HepG2 (cell line): ENCODE measurements around the gene NCOA7. TPM values are rescaled to one million over a fixed set of nuclear protein-coding genes. Genes with fewer than 3 reads are reported as not detected.
A peak's percentile ranks its signal among the peaks of the same experiment; 100 is the strongest.

Experiments
- ATAC-seq: fragments of 200-7000 bp; cut with Tn5 transposase; 3 replicates; pipeline ENCODE4 v1.9.1; 2020; ENCODE audit warnings: mild to moderate bottlenecking, moderate library complexity
- BruUV-seq: library from RNA; stranded (reverse); fragments of 400-500 nt; replicated peaks from 2 replicates; lab custom pipeline; 2021; lab: Mats Ljungman, UMichigan
- CTCF ChIA-PET: fragments of 300-600 bp; formaldehyde crosslinking; extraction: SDS; loops from one replicate; lab custom pipeline; 2021; ENCODE audit warnings: low total read pairs, inconsistent platforms, low intra/inter-chr PET ratio; lab: Yijun Ruan, JAX
- POLR2A ChIA-PET: fragments of 350-600 bp; sonication (Branson Sonifier 250); formaldehyde crosslinking; loops from one replicate; lab custom pipeline; 2020; ENCODE audit warnings: antibody characterized with exemption, inconsistent platforms; lab: Yijun Ruan, JAX
- DNase-seq: peaks from one replicate; pipeline ENCODE4 v3.0.0-alpha.2; 2015; ENCODE audit warnings: low spot score
- FAIRE-seq: peaks from 3 replicates; lab custom pipeline; 2011; peaks lifted over from hg19 to GRCh38; lab: Jason Lieb, UNC
- H2AFZ ChIP-seq: one replicate; pipeline ENCODE4 v1.6.1; 2011; ENCODE audit warnings: low read length, inconsistent platforms
- H3K27ac ChIP-seq: fragments of 300-600 bp; 3 replicates; pipeline ENCODE4 v1.8.0; 2011; ENCODE audit warnings: mixed run types, mild to moderate bottlenecking, mixed read lengths, low read length, inconsistent platforms; ENCODE audit not compliant: insufficient read depth; ENCODE audit errors: extremely low read length
- H3K27me3 ChIP-seq, 2 experiments: fragments of 200-600 bp in 1 of 2; 2 replicates in 1 of 2; 3 replicates in 1 of 2; pipeline versions ENCODE4 v1.6.0 to v1.8.0; 2011; ENCODE audit warnings: low read length in 2 of 2, mild to moderate bottlenecking in 2 of 2, moderate library complexity in 2 of 2, inconsistent platforms in 1 of 2; ENCODE audit not compliant: insufficient read depth in 2 of 2, control insufficient read depth in 1 of 2
- H3K36me3 ChIP-seq, 2 experiments: fragments of 200-600 bp in 1 of 2; replicated peaks in 1 of 2; 2 replicates in 1 of 2; 3 replicates in 1 of 2; pipeline versions ENCODE4 v1.5.1 to v1.8.0; 2011; ENCODE audit warnings: low read length in 2 of 2, inconsistent platforms in 1 of 2; ENCODE audit not compliant: insufficient read depth in 2 of 2, control insufficient read depth in 1 of 2
- H3K4me1 ChIP-seq: 2 replicates; pipeline ENCODE4 v1.5.1; 2012; ENCODE audit warnings: low read length, inconsistent platforms; ENCODE audit not compliant: insufficient read depth
- H3K4me2 ChIP-seq: 2 replicates; pipeline ENCODE4 v1.6.0; 2011; ENCODE audit warnings: low read depth, low read length, inconsistent platforms
- H3K4me3 ChIP-seq, 3 experiments: fragments of 200-600 bp in 1 of 3; sonication (generic), shearing (Covaris generic) in 1 of 3; replicated peaks in 1 of 3; 2 replicates each; pipeline ENCODE4 v1.5.1; 2011 to 2016; ENCODE audit warnings: low read length in 3 of 3, inconsistent platforms in 2 of 3, low read depth in 2 of 3, mild to moderate bottlenecking in 2 of 3, control low read depth in 1 of 3, mixed read lengths in 1 of 3; ENCODE audit not compliant: insufficient read depth in 1 of 3
- H3K79me2 ChIP-seq: one replicate; pipeline ENCODE4 v1.6.1; 2011; ENCODE audit warnings: low read length, inconsistent platforms; ENCODE audit not compliant: insufficient read depth
- H3K9ac ChIP-seq: 2 replicates; pipeline ENCODE4 v1.6.0; 2011; ENCODE audit warnings: mild to moderate bottlenecking, low read depth, low read length, inconsistent platforms; ENCODE audit not compliant: insufficient read depth
- H3K9me3 ChIP-seq: 2 replicates; pipeline ENCODE4 v1.5.1; 2012; ENCODE audit warnings: mild to moderate bottlenecking, low read length
- H4K20me1 ChIP-seq: 2 replicates; pipeline ENCODE4 v1.6.0; 2011; ENCODE audit warnings: inconsistent platforms, mild to moderate bottlenecking, low read length, moderate library complexity; ENCODE audit not compliant: insufficient read depth
- ARID2 ChIP-seq: sonication (generic); formaldehyde crosslinking; IDR thresholded peaks from 2 replicates; pipeline ENCODE4 v1.8.1; 2022; ENCODE audit warnings: mild to moderate bottlenecking, missing genetic modification reagents, borderline replicate concordance
- IKZF4 ChIP-seq: sonication (generic); formaldehyde crosslinking; IDR thresholded peaks from 2 replicates; pipeline ENCODE4 v1.5.1; 2020; ENCODE audit warnings: borderline replicate concordance, mild to moderate bottlenecking, low read depth, missing genetic modification reagents; ENCODE audit errors: not compliant biosample characterization
- SP5 ChIP-seq: IDR thresholded peaks from 2 replicates; pipeline ENCODE4 v1.6.1; 2016; ENCODE audit warnings: low read depth, borderline replicate concordance
- TARDBP ChIP-seq: sonication (generic); formaldehyde crosslinking; IDR thresholded peaks from 2 replicates; pipeline ENCODE4 v1.8.0; 2022; ENCODE audit warnings: mild to moderate bottlenecking, missing genetic modification reagents
- TGIF2 ChIP-seq: IDR thresholded peaks from 2 replicates; pipeline ENCODE4 v1.6.1; 2016; ENCODE audit warnings: control low read depth, missing compliant biosample characterization
- ZFP90 ChIP-seq: sonication (generic); formaldehyde crosslinking; IDR thresholded peaks from 2 replicates; pipeline ENCODE4 v1.8.0; 2022; ENCODE audit warnings: missing genetic modification reagents, mild to moderate bottlenecking, inconsistent platforms, borderline replicate concordance
- ZKSCAN5 ChIP-seq: sonication (generic); formaldehyde crosslinking; IDR thresholded peaks from 2 replicates; pipeline ENCODE4 v1.5.1; 2020; ENCODE audit warnings: mild to moderate bottlenecking, missing genetic modification reagents
- ZMYM4 ChIP-seq: sonication (generic); formaldehyde crosslinking; IDR thresholded peaks from 2 replicates; pipeline ENCODE4 v1.8.1; 2023; ENCODE audit warnings: mild to moderate bottlenecking, missing genetic modification reagents
- WGBS: methylation state at CpG from one replicate; pipeline ENCODE4 v1.1.6; 2017; ENCODE audit warnings: low lambda C conversion rate; 5-methylcytosine and 5-hydroxymethylcytosine counted together
- in situ Hi-C: cut with HindIII; loops from 2 replicates; pipeline ENCODE4 v1.10.0; 2017; ENCODE audit warnings: low pct_unique_long_range_greater_than_20kb; ENCODE audit not compliant: extremely low pct_ligation_motif_present
- intact Hi-C: fragments of 100-400 bp; cut with micrococcal nuclease; formaldehyde crosslinking; loops from one replicate; pipeline ENCODE4 v1.10.0; 2022; ENCODE audit not compliant: unreplicated experiment
- polyA plus RNA-seq, 8 experiments: library from polyadenylated mRNA; depleted of rRNA in 3 of 8; stranded (reverse) in 7 of 8; unstranded in 1 of 8; fragments of >200 nt; fragmentation: Illumina TruSeq in 4 of 8; extraction: Trizol in 4 of 8; gene quantifications; 2 replicates each; pipeline versions ENCODE4 v1.2.1 to v1.2.3, GENCODE V29; 2011 to 2016; ENCODE audit warnings: low read depth in 4 of 8, missing spikeins in 1 of 8, mixed read lengths in 1 of 8; ENCODE audit not compliant: insufficient read depth in 1 of 8
- total RNA-seq, 5 experiments: library from RNA; depleted of rRNA; stranded (reverse); fragments of >200 nt; fragmentation: Illumina TruSeq; extraction: Trizol; gene quantifications; 2 replicates each; pipeline ENCODE4 v1.2.3, GENCODE V29; 2016; ENCODE audit warnings: low read depth in 1 of 5
- TF ChIP-seq, protein P1 (sequence below): sonication (generic); formaldehyde crosslinking; IDR thresholded peaks from 2 replicates; pipeline ENCODE4 v1.4.0; 2020; ENCODE audit warnings: missing genetic modification reagents
- TF ChIP-seq, protein P2 (sequence below): sonication (generic); formaldehyde crosslinking; IDR thresholded peaks from 2 replicates; pipeline ENCODE4 v1.5.0; 2020; ENCODE audit warnings: mild to moderate bottlenecking, missing genetic modification reagents, borderline replicate concordance
- TF ChIP-seq, protein P3 (sequence below): IDR thresholded peaks from 2 replicates; pipeline ENCODE4 v1.6.1; 2016; ENCODE audit warnings: low read depth, borderline replicate concordance

NCOA7 gene
- total and polyA plus RNA-seq, 2 of the 13 experiments (the other 11 are each of a cell fraction or from before 2014, with no cell fraction given): 13.6 to 20.8 TPM

DNA sequence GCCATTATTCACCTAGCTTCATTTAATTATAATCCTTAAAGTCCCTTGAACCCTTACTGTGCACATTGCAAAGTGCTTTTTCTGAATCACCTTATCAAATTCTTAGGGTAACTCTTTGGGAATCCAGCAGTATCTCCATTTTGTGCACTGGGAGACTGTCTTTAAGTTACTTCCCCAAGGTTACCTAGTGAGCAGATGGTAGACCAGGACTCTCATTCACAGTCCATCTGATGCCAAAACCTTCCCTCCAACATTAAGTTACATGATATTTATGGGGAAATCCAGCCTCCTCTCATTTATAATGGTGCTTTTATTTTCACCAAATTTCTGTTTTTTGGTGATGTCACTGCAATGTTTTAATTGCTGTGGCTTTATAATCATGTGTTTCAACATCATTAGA is 75.7 kb downstream of the NCOA7 start:
- Histone ChIP-seq H3K4me1 (no peaks in the 10 kb centered on the region), H3K79me2 (no peaks in the 10 kb centered on the region), H3K27me3 (no peaks in the 10 kb centered on the region), H3K36me3 (no peaks in the 10 kb centered on the region), H3K4me3 (no peak overlapping the region), H3K4me2 (no peak overlapping the region), H3K27ac (no peak overlapping the region)
- BruUV-seq: no TSS peak
- ATAC-seq (no peak), FAIRE-seq (no peak)
- intact Hi-C loops: no loop called here
- in situ Hi-C loops: no loop called here
- ChIA-PET CTCF (no interaction called here), POLR2A (no interaction called here)
- TF ChIP-seq ZMYM4 (CRISPR knock-in tag) (no peak), SP5 (CRISPR knock-in tag) (no peak)
- TF ChIP-seq, all 625 proteins: peak for 0
- Histone ChIP-seq H3K9me3 (no peaks in the 10 kb centered on the region), H3K9ac (no peak overlapping the region), H2AFZ (no peak overlapping the region), H4K20me1 (no peaks in the 10 kb centered on the region)
- no peak for DNase-seq

DNA sequence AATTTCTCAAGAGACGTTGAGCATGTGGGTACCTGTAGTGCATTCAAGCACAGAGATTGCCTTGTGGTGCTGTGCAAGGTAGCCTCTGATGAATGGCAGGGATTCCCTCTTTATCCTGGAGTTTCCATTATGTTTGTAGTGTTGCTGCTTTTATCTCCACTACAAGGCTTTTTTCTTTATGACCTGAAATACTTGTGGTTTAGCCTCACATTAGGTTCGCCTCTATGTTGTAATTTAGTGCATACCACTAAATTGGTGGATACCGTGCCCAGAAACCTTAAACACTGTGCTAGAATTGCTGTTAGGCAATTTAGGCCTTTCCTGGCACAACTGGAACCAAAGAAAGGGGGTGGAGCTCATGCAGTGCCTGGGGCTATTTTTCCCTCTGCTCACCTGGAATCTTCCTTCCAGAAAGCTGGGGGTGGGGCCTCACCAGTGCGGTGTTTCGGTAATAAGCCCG is 76.8 kb downstream of the NCOA7 start:
- Histone ChIP-seq H3K4me3 (no peak overlapping the region), H3K79me2 (no peaks in the 10 kb centered on the region), H3K4me1 (no peaks in the 10 kb centered on the region), H2AFZ (no peak overlapping the region), H4K20me1 (no peaks in the 10 kb centered on the region), H3K27me3 (no peaks in the 10 kb centered on the region), H3K4me2 (no peak overlapping the region), H3K9ac (no peak overlapping the region), H3K36me3 (no peaks in the 10 kb centered on the region), H3K27ac (no peak overlapping the region), H3K9me3 (no peaks in the 10 kb centered on the region)
- ChIA-PET CTCF (no interaction called here), POLR2A (no interaction called here)
- WGBS: 94% methylated on average over 6 of the region's 6 CpGs
- FAIRE-seq: peak; percentile 8
- DNase-seq: peak; percentile 24
- in situ Hi-C loops (no loop called here), intact Hi-C loops (no loop called here)
- BruUV-seq: no TSS peak
- ATAC-seq: no peak
- TF ChIP-seq, protein P1, sequence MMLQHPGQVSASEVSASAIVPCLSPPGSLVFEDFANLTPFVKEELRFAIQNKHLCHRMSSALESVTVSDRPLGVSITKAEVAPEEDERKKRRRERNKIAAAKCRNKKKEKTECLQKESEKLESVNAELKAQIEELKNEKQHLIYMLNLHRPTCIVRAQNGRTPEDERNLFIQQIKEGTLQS (CRISPR knock-in tag): no peak
- no peak for TF ChIP-seq TGIF2 (CRISPR knock-in tag)
- TF ChIP-seq TARDBP (CRISPR knock-in tag): no peak
- TF ChIP-seq IKZF4 (CRISPR knock-in tag): no peak
- TF ChIP-seq, protein P2, sequence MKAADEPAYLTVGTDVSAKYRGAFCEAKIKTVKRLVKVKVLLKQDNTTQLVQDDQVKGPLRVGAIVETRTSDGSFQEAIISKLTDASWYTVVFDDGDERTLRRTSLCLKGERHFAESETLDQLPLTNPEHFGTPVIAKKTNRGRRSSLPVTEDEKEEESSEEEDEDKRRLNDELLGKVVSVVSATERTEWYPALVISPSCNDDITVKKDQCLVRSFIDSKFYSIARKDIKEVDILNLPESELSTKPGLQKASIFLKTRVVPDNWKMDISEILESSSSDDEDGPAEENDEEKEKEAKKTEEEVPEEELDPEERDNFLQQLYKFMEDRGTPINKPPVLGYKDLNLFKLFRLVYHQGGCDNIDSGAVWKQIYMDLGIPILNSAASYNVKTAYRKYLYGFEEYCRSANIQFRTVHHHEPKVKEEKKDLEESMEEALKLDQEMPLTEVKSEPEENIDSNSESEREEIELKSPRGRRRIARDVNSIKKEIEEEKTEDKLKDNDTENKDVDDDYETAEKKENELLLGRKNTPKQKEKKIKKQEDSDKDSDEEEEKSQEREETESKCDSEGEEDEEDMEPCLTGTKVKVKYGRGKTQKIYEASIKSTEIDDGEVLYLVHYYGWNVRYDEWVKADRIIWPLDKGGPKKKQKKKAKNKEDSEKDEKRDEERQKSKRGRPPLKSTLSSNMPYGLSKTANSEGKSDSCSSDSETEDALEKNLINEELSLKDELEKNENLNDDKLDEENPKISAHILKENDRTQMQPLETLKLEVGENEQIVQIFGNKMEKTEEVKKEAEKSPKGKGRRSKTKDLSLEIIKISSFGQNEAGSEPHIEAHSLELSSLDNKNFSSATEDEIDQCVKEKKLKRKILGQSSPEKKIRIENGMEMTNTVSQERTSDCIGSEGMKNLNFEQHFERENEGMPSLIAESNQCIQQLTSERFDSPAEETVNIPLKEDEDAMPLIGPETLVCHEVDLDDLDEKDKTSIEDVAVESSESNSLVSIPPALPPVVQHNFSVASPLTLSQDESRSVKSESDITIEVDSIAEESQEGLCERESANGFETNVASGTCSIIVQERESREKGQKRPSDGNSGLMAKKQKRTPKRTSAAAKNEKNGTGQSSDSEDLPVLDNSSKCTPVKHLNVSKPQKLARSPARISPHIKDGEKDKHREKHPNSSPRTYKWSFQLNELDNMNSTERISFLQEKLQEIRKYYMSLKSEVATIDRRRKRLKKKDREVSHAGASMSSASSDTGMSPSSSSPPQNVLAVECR: no peak
- no peak for TF ChIP-seq ZKSCAN5
- TF ChIP-seq, protein P3, sequence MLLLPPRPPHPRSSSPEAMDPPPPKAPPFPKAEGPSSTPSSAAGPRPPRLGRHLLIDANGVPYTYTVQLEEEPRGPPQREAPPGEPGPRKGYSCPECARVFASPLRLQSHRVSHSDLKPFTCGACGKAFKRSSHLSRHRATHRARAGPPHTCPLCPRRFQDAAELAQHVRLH (CRISPR knock-in tag): no peak
- TF ChIP-seq ARID2 (CRISPR knock-in tag): no peak
- TF ChIP-seq ZFP90 (CRISPR knock-in tag): no peak
